Measurements from ENCODE around the gene LIX1L.

The LIX1L gene

DNA sequence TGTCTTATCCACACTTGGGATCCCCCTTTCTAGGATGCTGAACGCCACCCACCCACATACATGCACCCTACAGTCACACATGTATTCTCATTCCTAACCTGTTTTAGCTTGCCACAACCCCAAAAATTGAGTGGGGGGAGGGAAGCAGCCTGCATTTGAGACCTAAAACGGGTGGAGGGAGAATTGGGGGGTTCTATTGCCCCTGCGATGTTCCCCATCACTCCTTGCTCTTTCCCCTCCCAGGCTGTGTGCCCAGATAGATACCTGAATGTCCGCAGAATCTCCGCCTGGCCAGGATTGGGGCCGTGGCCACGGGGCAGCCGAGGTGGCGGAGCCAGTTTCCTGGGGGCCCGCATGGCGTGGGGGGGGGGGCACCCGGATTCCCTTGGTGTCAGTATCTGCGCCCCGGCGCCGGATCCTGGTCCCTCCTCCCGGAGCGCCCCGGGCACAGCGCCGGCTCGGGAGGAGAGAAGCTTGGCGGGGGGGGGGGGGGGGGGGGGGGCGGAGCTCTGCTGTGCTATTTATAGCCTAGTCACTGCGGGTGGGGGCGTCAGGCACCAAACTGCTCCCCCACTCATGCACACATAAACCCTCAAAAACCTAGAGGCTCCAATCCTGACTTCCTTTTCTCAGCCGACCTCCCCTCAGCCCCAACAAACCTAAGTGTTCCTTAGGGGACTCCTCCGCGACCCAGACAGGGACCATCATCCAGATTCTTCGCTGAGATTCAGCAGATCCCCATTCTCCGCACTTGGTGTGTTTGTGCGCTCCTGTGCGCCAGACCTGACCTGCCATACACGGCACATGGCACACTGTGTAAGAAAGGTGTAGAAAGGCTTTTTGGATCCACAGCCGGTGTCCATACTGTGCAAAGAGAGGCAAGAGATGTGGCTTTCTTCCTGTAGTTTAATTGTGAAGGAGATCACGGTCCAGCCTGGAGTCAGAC is 4.6 kb upstream of the LIX1L start:
- DNase-seq: peak; percentile 19

DNA sequence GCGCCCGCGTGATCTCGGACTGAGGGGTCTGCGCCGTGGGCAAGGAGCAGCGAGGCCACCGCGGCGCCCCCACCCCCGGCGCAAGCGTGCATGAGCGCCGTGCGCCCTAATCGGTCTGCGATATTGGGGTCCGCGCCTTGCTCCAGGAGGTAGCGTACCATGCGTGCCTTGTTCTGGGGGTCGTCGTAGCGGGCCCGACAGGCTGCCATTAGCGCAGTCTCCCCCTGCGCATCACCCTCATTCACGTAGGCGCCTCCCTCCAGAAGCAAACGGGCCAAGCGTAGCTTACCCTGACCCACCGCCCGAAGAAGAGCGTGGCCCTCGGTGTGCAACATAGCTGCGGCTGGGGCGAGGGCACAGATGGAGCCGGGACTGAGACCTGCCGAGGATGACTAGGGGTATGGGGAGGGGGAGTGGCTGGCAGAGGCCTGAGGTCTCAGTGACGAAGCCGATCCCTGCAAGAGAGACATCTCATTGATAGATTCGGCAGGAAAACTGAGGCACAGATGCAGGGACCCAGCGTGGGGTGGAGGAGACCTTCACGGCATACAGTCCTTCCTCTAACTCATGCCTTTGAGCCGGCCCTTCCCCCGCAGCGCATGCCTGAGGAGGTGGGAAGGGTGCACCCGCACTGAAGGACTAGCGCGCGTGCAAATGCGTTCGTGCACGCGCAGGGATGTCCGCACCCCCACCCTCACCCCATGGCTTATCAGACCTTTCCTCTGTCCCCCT is 3.8 kb upstream of the LIX1L start:
- peak; percentile 30 for DNase-seq

DNA sequence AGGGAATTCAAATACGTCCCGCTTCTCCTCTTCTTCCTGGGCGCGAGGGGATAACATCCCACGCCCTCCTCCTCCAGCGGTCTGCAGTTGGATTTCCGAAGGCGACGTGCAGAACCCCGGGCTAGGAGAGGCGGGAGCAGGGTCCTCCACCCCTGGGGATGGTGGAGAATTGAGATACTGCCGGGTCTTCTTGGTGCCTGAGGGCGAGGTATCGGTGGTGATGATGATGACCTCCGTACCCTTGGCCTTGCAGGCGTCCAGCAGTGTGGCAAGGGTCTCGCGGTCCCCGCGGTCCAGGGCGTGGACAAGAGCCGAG is 3.2 kb upstream of the LIX1L start:
- no peak for DNase-seq

DNA sequence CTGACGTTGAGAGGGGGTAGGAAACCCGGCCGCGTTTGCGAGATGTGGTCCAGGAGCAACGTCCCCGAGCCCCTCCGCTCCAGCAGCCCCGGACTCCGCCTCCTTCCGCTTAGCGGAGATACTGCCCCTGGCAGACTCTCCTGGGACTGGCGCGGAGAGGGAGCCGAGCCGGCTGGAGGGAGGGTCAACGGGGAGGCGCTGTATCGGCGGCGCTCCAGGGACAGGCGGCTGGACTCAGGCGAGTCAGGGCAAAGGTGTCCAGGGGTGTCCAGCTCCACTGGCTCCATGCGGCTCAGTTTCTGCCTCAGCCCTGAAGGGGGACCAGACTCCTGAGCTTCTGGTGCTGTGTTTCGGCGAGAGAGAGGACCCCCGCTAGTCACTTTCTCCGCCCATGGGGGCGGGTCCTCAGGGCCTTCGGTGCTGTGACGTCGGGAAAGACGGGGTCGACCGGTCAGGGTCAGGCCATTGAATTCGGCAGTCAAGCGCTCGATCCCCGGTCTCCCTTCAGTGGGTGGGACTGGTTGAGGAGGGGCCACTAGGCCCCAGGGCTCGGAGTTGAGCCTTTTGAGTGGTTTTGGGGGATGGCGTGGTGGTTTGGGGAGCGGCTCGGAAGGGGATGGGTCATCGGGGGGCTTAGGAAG is 2.8 kb upstream of the LIX1L start:
- peak; percentile 52 for DNase-seq

DNA sequence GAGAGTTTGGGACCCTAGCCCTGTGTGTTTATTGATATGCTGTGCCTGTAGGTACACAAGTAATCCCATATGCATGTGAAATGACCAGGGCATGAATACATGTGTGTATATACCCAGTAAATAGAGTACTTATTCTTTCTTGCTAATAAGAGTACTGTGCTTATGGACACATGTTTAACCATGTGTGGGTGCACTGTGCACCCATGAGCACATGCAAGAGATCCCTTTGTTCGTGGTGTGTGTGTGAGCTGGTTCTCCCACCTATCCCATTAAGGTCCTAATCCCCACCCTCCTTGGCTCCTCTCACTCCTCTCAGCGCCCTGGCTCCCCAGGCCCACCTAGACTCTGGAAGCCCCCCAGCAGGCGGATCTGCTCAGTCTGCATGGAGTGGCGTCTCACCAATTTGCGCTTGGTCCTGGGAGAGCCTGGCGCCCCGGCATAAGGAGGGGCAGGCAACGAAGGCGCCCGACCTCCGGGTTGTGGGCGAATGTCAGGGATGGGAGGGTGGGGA is 2.2 kb upstream of the LIX1L start:
- no peak for DNase-seq

DNA sequence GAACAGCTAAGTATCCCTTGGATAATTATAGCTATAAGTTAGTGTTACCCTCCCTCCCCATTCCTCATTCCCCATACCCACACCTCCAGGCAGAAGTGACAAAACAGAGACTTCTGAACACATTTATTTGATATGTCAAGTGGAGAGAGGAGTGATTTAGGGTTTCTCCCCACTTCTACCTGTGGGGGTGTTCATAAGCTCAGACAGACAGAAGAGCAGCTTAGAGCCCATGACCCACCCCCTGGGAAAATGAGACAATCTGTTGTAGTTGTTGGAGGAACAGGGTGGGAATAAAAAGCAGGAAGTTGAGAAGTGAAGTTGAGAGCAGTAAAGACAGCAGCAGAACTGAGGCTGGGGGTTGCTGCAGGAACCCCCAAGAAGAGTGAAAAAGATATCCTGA is 1.5 kb upstream of the LIX1L start:
- no peak for DNase-seq

DNA sequence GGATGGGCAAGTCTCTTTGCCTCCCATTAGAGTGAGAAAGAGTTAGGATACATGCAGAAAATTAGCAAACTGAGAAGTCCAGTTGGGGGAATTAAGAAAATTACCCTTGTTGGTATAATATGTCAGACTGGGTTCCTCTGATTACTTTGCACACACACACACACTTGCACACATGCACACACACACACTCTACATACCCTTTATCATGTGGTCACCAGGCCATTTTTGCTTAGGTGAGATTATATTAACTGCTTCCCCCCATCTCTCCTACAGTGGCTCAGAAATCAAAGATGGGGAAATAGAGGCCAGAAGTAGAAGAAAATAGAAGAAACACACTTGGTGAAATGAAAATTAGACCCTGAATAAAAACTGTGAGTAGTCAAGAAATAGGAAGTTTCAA is 917 bp upstream of the LIX1L start:
- DNase-seq: no peak

DNA sequence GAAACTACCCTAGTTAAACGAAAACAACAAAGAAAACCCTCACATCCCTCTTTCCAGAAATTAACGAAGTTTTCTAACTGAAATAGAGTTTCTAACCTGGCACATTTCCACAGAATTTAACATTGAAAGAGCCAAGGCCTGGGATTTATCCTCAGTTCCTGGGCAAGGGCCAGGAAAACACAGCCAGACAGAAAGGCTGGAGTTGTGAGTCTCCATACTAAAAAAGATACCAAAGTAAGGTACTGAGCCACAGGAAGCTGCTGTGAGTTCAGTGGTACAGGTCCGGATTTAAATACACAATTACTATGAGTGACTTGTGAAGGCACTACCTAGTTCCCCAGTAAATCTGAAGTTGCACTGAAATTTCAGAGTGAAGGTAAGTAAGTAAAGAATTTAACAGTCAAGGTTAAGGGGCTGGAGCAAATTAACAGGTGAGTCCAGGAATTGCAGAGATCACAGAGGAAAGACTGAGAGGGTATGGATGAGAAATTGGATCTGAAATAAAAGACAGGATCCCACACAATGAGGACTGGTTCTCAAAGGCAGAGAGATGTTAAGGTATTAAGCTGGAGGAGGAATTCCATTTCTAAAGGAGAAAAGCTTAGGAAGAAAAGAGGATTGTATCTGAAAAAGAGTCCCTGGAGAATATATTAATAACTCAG is 905 bp downstream of the LIX1L start:
- no peak for DNase-seq

DNA sequence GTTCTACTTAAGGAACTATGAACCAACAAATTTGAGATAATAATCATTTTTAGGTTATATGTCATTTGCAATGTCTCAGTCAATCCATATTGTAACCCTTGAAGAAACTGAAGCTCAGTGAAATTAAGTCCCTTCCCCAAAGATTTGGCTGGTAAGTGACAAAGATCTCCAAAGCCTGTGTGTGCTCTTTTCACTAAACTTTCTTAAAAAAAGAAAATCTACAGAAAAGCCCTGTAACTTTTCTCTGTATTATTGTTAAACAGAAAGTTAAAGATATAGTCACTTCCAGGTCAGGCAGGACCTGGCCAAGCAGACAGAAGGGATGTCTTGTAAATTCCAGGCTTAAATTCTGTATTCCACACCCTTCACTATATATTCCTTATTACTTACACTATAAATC is 1.5 kb downstream of the LIX1L start:
- DNase-seq: no peak

DNA sequence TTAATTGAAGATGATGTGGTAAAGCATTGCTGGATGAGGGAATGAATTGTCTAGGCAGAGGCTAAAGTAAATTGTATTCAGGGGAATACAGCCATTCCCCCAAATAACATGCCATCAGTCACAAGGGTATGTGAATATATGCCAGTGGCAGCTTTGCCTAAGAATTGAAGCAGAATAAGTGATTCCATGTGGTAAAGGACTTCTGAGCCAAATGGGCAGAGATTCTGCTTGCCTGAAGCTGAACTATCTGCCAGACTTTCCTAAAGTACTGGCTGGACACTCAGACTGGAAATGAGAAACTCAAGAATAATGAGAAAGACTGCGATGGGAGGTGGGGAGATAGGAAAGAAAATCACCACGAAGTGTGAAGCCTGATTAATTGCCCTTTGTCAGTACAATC is 2.4 kb downstream of the LIX1L start:
- DNase-seq: no peak

DNA sequence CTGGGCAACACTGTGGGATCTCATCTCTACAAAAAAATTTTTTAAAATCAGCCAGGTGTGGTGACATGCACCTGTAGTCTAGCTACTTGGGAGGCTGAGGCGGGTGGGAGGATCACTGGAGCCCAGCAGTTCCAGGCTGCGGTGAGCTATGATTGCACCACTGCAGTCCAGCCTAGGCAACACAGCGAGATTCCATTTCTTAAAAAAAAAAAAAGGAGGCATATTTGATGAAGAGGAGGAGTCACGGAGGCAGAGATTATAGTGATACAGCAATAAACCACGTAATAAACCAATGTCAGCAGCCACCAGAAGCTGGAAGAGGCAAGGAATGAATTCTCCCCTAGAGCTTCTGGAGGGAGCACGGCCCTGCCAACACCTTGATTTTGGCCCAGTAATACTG is 4.0 kb downstream of the LIX1L start:
- no peak for DNase-seq

DNA sequence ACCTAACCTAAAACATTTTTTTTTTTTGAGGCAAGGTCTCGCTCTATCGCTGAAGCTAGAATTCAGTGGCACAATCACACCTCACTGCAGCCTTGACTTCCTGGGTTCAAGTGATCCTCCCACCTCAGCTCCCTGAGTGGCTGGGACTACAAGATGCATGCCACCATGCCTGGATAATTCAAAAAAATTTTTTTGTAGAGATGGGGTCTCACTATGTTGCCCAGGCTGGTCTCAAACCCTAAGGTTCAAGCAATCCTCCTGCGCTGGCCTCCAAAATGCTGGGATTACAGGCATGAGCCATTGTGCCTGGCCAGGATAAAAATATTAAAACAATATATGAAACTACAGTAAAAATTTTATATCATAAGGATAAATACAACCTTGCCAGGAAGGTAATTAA is 4.9 kb downstream of the LIX1L start:
- no peak for DNase-seq

DNA sequence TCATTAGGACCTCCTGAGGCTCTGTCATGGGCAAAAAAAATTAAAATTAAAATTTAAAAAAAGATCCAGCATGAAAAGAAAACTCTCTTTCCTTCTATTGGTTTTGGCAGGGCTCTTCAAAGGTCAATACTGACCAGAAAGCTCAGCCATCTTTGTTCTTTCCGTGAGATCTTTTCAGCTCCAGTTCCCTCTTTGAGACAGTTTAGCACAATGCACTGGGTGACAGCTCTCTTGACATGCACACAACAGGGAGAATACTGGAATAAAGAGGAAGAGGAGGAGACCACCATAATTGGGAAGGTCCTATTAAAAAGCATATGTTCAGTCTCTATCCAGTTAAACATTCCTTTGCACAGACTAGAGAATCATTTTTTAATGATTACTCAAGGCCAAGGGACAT is 6.3 kb downstream of the LIX1L start:
- no peak for DNase-seq

DNA sequence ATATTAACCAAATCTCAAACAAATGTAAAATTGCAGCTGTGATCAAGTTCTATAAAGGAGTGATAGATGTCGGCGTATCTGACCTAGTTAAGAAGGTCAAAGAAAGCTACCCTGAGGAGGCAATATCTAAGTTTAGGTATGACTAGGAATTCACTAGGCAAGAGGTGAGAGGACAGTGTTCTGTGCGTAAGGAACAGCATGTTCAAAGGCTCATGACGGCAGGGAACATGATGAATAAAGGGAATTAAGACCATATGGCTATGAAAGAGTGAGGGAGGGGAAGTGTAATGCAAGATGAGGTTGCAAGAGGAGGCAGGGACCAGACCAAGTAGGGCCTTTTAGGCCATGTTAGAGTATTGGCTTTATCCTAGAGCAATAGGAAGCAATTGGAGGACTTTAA is 8.6 kb downstream of the LIX1L start:
- DNase-seq: no peak

DNA sequence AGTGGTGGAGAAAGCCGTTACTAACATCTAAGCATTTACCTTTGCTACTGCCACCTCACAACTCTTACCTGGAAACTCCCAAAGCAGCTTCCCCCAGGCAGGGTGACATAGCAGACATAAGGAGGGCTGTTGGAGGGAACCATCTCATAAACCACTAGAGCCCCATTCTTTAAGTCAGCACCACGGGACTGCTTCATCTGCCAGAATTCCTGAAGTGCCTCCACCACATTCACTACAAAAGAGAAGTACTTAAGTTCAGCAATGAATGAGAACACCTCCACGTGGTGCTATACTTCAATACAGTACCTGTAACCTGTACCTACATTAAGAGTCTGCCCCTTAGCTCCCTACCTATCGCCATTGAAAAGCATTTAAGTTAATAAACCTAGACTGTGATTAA is 10.3 kb downstream of the LIX1L start:
- DNase-seq: no peak

DNA sequence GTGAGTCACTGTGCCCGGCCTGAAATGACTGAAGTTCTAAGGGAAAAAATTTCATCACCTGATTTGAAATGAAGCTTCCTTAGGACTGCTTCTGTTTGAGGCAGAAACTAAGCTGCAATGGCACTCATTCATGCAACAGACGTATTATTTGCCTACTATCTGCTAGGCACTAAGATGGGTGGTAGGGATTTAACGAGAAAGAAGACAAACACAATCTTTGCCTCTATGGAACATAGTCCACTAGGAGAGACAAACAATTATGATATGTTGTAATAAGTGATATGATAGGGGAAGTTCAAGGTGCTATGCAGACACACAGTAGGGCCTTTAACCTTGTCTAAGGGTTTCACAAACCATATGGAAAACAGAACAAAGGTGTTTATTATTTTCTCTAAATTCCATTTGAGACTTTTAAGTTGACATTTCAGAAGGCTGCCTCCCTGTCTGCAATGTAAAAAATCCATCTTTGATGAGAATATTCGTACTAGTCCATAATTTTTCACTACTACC is 11.3 kb downstream of the LIX1L start:
- DNase-seq: no peak

DNA sequence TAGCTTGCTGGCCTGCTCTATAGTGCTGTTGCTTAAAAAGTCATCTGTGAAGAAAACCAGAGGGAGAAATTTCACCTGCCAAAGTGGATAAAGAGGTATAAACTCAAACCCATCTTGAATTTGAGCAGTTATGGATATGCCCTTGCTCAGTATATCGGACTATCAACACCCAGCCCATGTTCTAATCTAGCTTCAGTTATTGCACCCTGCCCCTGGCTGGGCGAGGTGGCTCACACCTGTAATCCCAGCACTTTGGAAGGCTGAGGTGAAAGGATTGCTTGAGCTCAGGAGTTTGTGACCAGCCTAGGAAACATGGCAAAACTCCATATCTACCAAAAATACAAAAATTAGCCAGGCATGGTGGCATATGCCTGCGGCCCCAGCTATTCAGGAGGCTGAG is 13.3 kb downstream of the LIX1L start:
- DNase-seq: no peak

DNA sequence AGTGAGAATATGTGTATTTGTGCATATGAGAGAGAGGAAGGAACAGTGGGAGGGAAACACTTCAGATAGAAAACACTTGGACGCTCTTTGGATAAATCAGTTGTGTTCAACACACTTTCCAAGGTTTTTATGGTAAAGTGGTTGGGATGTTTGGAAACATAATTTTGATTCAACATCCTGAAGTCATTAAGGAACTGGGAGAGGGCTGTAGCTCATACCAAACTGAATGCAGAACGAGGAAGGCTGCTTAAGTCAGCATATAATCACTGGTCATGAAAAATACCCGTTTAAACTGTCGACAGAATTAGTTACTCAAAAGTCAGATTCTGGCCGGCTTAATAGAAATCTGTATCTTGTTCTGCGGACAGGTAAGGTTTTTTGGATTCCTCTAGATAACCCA is 14.9 kb downstream of the LIX1L start:
- DNase-seq: no peak

DNA sequence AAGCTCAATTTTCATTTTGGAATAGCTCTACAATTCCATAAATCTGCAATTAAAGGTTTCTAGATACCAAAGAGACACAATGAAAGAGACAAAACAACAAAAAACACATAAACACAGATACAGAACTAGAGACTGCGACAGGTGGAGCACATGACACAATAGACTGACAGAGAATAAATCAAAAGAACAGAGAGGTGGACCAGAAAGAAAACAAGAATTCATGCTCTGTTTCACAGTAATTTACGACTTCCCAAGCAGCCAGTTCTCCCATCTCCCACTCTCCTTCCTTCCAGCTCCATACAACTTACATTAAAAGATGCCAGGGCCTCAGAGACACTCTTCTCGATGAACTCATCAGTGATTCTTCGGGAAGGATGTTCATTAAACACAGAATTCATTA is 15.4 kb downstream of the LIX1L start:
- no peak for DNase-seq

DNA sequence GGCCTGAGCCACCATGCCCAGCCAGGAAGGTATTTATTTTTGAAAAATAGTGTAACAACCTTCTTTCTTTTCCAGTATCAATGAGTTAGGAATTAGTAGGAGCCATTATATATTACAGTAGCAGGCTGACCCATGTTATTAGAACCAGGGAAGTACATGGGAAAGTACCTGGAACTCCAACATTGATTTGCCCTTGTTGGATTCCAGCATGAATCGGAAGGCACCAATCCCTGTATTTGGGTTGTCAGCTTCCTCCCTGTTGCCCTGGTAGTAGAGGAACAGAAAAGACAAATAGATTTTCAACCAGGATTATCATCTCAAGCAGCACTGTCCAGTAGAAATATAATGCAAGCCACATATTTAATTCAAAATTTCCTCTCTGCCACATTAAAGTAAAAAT is 20.4 kb downstream of the LIX1L start:
- DNase-seq: no peak

DNA sequence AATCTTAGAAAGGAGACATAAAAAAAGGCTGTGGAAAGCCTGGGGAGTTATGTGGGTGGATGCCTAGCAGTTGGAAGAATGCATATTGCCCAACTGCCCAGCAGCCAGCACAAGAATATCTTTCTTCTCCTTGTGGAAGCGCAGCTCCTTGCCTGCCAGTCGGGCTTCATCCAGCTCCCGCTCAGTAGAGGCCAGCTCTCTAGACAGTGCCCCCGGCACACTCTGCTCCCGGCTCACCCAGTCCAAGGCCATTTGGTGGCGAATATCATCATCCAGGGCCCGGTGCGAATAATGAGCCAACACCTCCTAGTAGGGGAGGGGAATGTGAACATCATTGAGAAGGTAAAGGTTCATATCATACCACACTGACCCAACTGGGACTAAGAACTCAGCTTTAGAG is 21.6 kb downstream of the LIX1L start:
- no peak for DNase-seq

DNA sequence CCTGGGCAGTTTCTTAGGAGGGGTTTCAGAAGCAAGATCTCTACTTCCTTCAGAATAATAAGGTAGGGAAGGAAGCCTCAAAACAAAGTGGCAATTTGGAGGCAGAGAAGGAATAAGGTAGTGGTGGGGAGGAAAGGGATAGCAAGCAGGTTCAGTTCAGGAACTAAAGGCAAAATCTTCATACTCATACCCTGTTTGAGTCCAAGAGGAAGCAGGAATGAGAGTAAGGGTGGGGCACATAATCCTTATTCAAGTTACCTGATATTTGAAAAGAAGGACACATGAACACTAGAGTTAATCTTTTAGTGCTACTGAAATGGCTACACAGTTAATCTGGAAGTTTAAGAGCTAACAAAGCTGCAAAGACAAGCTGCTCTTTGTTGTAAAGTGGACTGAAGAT is 22.1 kb downstream of the LIX1L start:
- DNase-seq: no peak

DNA sequence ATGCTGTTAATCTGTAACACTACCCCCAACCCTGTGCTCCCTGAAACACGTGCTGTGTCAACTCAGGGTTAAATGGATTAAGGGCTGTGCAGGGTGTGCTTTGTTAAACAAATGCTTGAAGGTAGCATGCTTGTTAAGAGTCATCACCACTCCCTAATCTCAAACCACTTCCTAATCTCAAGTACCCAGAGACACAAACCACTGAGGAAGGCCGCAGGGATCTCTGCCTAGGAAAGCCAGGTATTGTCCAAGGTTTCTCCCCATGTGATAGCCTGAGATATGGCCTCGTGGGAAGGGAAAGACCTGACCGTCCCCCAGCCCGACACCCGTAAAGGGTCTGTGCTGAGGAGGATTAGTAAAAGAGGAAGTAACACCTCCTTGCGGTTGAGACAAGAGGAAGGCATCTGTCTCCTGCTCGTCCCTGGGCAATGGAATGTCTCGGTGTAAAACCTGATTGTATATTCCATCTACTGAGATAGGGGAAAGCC is 25.3 kb downstream of the LIX1L start:
- peak; percentile 11 for DNase-seq
